BJ (cell line): Measurements from ENCODE around the gene SUB1. TPM values are rescaled to one million over a fixed set of nuclear protein-coding genes. Genes with fewer than 3 reads are reported as not detected.
"Not testable (repeated sequence)": the region's sequence is repeated elsewhere in the genome, so short reads cannot be mapped to it uniquely, and the experiment has no call there.

ENCODE experiments used
- CTCF ChIA-PET: fragments of 350-600 bp; formaldehyde crosslinking; extraction: SDS; loops from one replicate; lab custom pipeline; 2021; ENCODE audit warnings: antibody characterized with exemption, inconsistent platforms; lab: Yijun Ruan, JAX
- POLR2A ChIA-PET: fragments of 300-600 bp; sonication (Branson Sonifier 250); formaldehyde crosslinking; extraction: SDS; loops from one replicate; lab custom pipeline; 2021; ENCODE audit warnings: antibody characterized with exemption; lab: Charles Lee
- DNase-seq: peaks from one replicate; pipeline ENCODE4 v3.0.0-alpha.2; 2011; ENCODE audit warnings: low read depth
- H3K27me3 ChIP-seq: 2 replicates; pipeline ENCODE4 v1.6.0; 2011; ENCODE audit warnings: low read length; ENCODE audit not compliant: control insufficient read depth, insufficient read depth
- H3K36me3 ChIP-seq: 2 replicates; pipeline ENCODE4 v1.5.1; 2011; ENCODE audit warnings: low read length; ENCODE audit not compliant: control insufficient read depth, insufficient read depth
- H3K4me3 ChIP-seq: 2 replicates; pipeline ENCODE4 v1.5.1; 2011; ENCODE audit warnings: low read depth, mild to moderate bottlenecking, control low read depth, low read length
- polyA plus RNA-seq: library from polyadenylated mRNA; depleted of rRNA; stranded (reverse); fragments of >200 nt; gene quantifications from 2 replicates; pipeline ENCODE4 v1.2.3, GENCODE V29; 2011
- TF ChIP-seq, protein P1 (sequence below): IDR thresholded peaks from 2 replicates; pipeline ENCODE4 v1.5.1; 2011; ENCODE audit warnings: low read depth, mild to moderate bottlenecking, control low read depth, inconsistent platforms, low read length, moderate library complexity; ENCODE audit not compliant: insufficient read depth

Gene SUB1
- polyA plus RNA-seq, 1 experiment = 46.8 TPM

DNA sequence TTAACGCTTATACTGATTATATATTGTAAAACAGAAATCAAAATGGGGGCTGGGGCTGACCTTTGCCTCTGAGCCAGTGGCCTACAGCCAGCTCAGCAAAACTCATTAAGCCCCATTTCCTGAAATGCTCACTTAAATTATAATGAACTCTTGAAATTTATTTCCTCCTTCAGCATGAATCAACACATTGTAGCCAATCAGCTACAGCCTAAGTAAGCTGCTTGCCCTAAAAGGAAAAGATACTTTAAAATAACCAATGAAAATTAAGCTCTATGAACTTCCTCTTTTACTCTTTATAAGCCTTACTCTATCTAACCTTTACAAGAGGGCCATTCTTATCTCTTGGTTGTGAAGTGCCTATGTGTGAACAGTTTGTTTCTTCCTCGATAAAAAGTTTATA lies 33.5 kb upstream of the SUB1 start:
- H3K4me3 ChIP-seq = no peak overlapping the region
- TF ChIP-seq, protein P1, sequence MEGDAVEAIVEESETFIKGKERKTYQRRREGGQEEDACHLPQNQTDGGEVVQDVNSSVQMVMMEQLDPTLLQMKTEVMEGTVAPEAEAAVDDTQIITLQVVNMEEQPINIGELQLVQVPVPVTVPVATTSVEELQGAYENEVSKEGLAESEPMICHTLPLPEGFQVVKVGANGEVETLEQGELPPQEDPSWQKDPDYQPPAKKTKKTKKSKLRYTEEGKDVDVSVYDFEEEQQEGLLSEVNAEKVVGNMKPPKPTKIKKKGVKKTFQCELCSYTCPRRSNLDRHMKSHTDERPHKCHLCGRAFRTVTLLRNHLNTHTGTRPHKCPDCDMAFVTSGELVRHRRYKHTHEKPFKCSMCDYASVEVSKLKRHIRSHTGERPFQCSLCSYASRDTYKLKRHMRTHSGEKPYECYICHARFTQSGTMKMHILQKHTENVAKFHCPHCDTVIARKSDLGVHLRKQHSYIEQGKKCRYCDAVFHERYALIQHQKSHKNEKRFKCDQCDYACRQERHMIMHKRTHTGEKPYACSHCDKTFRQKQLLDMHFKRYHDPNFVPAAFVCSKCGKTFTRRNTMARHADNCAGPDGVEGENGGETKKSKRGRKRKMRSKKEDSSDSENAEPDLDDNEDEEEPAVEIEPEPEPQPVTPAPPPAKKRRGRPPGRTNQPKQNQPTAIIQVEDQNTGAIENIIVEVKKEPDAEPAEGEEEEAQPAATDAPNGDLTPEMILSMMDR = no peak
- ChIA-PET CTCF (interaction anchor here (0.7 to 1.4 kb wide), 3 partner anchors 8 to 62 kb away, joined by 3 to 5 read pairs (median 4); no protein-coding TSS in a partner anchor), POLR2A (no interaction called here)
- H3K27me3 ChIP-seq = no peaks in the 10 kb centered on the region
- DNase-seq = no peak
- H3K36me3 ChIP-seq = no peaks in the 10 kb centered on the region

DNA sequence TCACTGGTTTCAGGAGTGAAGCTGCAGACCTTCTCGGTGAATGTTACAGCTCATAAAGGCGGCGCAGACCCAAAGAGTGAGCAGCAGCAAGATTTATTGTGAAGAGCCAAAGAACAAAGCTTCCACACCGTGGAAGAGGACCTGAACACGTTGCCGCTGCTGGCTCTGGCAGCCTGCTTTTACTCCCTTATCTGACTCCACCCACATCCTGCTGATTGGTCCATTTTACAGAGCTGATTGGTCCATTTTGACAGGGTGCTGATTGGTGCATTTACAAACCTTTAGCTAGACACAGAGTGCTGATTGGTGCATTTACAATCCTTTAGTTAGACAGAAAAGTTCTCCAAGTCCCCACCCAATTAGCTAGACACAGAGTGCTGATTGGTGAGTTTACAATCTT lies 32.9 kb upstream of the SUB1 start:
- CTCF ChIA-PET = interaction anchor here (1.0 to 1.4 kb wide), 2 partner anchors 8 to 15 kb away, joined by 3 to 5 read pairs; no protein-coding TSS in a partner anchor
- H3K4me3 ChIP-seq, POLR2A ChIA-PET, H3K36me3 ChIP-seq, H3K27me3 ChIP-seq, DNase-seq: not testable (repeated sequence)

DNA sequence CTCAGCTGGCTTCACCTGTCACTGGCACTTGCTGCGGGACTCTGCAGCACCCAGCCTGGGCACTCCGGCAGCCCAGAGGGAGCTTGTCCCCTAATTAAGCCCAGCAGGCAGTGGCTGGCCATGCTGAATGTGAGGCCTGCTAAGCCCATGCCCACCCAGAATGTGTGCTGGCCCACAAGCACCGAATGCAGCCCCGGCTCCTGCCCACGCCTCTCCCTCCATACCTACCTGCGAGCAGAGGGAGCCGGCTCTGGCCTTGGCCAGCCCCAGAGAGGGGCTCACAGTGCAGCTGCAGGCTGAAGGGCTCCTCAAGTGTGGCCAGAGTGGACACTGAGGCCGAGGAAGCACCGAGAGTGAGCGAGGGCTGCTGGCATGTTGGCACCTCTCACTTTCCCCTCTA lies 32.4 kb upstream of the SUB1 start:
- POLR2A ChIA-PET = no interaction called here
- no peak overlapping the region for H3K4me3 ChIP-seq
- TF ChIP-seq, protein P1 = no peak
- CTCF ChIA-PET = interaction anchor here (1.4 kb wide), 1 partner anchor 15 kb away, joined by 5 read pairs; no protein-coding TSS in a partner anchor
- no peak for DNase-seq
- no peaks in the 10 kb centered on the region for H3K27me3 ChIP-seq
- H3K36me3 ChIP-seq = no peaks in the 10 kb centered on the region

DNA sequence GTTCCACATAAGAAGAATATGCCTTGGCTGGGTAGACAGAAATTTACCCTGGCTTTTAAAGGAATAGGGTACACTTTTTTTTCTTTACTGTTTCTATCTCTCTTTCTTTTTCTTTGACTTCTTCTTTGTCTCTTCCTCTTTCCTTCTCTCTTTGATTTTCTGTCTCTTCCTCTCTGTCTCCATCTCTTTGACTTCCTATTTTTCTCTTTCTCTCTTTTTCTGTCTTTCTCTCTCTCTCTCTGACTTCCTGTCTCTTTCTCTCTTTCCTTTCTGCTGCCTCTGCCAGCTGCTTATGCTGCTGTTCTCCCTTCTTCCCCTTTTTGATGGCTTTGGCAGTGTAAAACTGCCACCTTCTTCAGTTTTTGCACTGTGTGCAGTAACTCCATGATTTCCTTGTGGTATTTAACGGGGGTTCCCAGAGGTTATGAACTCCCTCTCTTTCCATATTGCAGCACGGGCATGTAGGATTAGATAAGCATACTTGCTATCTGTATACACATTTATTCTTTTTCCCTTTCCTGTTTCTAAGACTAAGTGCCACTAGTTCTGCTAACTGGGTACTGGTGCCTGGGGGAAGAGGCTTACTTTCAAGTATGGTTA lies 31.1 kb upstream of the SUB1 start:
- CTCF ChIA-PET, H3K27me3 ChIP-seq, H3K4me3 ChIP-seq, DNase-seq, POLR2A ChIA-PET, H3K36me3 ChIP-seq: not testable (repeated sequence)

DNA sequence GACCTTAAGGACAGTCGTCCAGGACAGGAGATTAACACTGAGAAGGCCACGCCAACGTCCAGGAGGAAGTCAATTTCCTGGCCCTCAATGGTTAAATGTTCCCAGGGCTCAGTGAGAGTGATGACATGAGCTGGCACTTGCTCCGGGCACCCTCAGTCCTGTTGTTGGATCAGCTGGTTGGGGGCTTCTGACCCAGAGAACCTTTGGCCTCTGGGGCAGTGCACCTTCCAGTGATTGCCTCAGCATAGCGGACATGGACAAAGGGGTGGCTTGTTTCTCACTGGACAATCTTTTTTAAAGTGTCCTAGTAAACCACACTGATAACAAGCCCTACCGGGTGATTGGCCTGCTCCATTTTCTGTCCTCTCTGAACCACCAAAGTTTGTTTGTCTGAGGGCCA lies 28.8 kb upstream of the SUB1 start:
- H3K36me3 ChIP-seq, CTCF ChIA-PET, H3K4me3 ChIP-seq, POLR2A ChIA-PET, DNase-seq, H3K27me3 ChIP-seq: not testable (repeated sequence)

DNA sequence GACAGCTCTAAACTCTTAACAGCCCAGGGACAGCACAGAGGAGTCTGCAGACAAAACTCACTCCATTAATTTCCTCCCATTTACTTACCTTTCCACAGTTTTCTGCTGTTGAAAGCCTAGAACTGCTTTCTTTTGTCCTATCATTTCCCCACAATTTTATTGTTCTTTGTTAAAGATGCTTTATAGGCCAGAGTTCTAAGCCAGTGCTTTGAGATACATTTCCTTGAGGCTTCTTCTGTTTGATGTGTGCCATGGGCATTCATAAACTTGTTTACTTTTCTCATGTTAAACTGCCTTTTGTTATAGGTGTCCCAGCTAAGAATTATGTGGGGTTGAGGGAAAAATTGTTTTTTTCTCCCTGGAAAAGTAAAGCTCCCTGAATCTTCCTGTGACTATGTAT lies 25.9 kb upstream of the SUB1 start:
- Histone ChIP-seq H3K36me3 (no peaks in the 10 kb centered on the region), H3K4me3 (no peak overlapping the region), H3K27me3 (no peaks in the 10 kb centered on the region; the same call in 1 of the 2 replicates)
- ChIA-PET POLR2A (no interaction called here), CTCF (no interaction called here)
- DNase-seq = no peak
- TF ChIP-seq, protein P1 = no peak

DNA sequence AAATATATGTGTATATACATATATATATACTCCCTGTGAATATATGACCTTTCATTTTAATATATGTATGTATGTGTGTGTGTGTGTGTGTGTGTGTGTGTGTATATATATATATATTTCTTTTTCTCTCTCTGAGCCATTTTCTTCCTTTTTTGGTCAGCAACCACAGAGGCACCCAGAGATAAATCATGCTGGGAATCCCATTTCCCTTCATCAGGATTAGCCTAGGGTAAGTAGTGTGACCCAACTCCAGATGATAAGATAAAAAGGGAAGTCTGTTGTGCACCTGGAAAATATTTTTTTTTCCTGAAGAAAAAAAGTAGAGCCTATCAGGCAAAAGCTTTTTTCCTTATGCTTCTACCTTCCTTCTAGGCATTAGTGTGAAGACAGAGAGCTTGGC lies 25.4 kb upstream of the SUB1 start:
- no peak overlapping the region for H3K4me3 ChIP-seq
- ChIA-PET POLR2A (no interaction called here), CTCF (interaction anchor here (1.2 kb wide), 1 partner anchor 8 kb away, joined by 3 read pairs; no protein-coding TSS in a partner anchor)
- TF ChIP-seq, protein P1 = no peak
- no peaks in the 10 kb centered on the region for H3K36me3 ChIP-seq
- no peaks in the 10 kb centered on the region; the same call in 1 of the 2 replicates for H3K27me3 ChIP-seq
- no peak for DNase-seq
